Neural crest cell (in vitro differentiated cells): ENCODE measurements around the gene ITGBL1. TPM values are rescaled to one million over a fixed set of nuclear protein-coding genes. Genes with fewer than 3 reads are reported as not detected.
A peak's percentile ranks its signal among the peaks of the same experiment; 100 is the strongest.

Source experiments
- DNase-seq: peaks from one replicate; pipeline ENCODE4 v3.0.0; 2021; ENCODE audit warnings: low read depth, mixed read lengths, low spot score
- H3K27ac Mint-ChIP-seq: one replicate; pipeline ENCODE4 v1.8.0; 2021; ENCODE audit warnings: mild to moderate bottlenecking, mixed read lengths; ENCODE audit not compliant: unreplicated experiment
- H3K27me3 Mint-ChIP-seq: 2 replicates; pipeline ENCODE4 v1.8.0; 2021; ENCODE audit warnings: low read depth, mild to moderate bottlenecking, mixed read lengths
- H3K36me3 Mint-ChIP-seq: 2 replicates; pipeline ENCODE4 v1.8.0; 2021; ENCODE audit warnings: low read depth, mild to moderate bottlenecking, mixed read lengths
- H3K4me1 Mint-ChIP-seq: 2 replicates; pipeline ENCODE4 v1.8.0; 2021; ENCODE audit warnings: mixed read lengths
- H3K4me3 Mint-ChIP-seq: one replicate; pipeline ENCODE4 v1.8.0; 2021; ENCODE audit warnings: mild to moderate bottlenecking, mixed read lengths
- H3K9me3 Mint-ChIP-seq: 2 replicates; pipeline ENCODE4 v1.8.0; 2021; ENCODE audit warnings: mixed read lengths
- CTCF ChIP-seq: fragments of 200-600 bp; sonication (generic); conservative IDR thresholded peaks from 2 replicates; pipeline ENCODE4 v1.5.0; 2021; ENCODE audit warnings: antibody characterized with exemption, mild to moderate bottlenecking
- total RNA-seq: library from RNA; stranded (reverse); gene quantifications from 2 replicates; pipeline ENCODE4 v1.2.1, GENCODE V29; 2021

Gene ITGBL1
- total RNA-seq, 1 donor from 2014 or later, result not detected

GRCh38 chr13:101473458-101473857 lies 21.0 kb downstream of the ITGBL1 start:
- no peaks in the 10 kb centered on the region for H3K27me3 Mint-ChIP-seq
- H3K27ac Mint-ChIP-seq, result no peak overlapping the region
- no peak overlapping the region for H3K4me3 Mint-ChIP-seq
- no peak for TF ChIP-seq CTCF
- no peaks in the 10 kb centered on the region for H3K36me3 Mint-ChIP-seq
- no peaks in the 10 kb centered on the region for H3K4me1 Mint-ChIP-seq
- no peaks in the 10 kb centered on the region for H3K9me3 Mint-ChIP-seq
- no peak for DNase-seq

- H3K27ac Mint-ChIP-seq, result no peak overlapping the region
- no peaks in the 10 kb centered on the region for H3K9me3 Mint-ChIP-seq
- no peaks in the 10 kb centered on the region for H3K4me1 Mint-ChIP-seq
- no peaks in the 10 kb centered on the region for H3K36me3 Mint-ChIP-seq
- TF ChIP-seq CTCF, result peak; percentile 44
- no peak overlapping the region for H3K4me3 Mint-ChIP-seq
- no peaks in the 10 kb centered on the region for H3K27me3 Mint-ChIP-seq
- peak; percentile 6 for DNase-seq
These were observed 22.0 kb downstream of the ITGBL1 start for GRCh38 chr13:101474419-101474957.

GRCh38 chr13:101475536-101475935 lies 23.1 kb downstream of the ITGBL1 start:
- no peaks in the 10 kb centered on the region for H3K27me3 Mint-ChIP-seq
- no peak for TF ChIP-seq CTCF
- peaks cover 3% of the 10 kb centered on the region for H3K9me3 Mint-ChIP-seq
- no peak overlapping the region for H3K27ac Mint-ChIP-seq
- H3K4me3 Mint-ChIP-seq, result no peak overlapping the region
- no peaks in the 10 kb centered on the region for H3K4me1 Mint-ChIP-seq
- no peak for DNase-seq
- no peaks in the 10 kb centered on the region for H3K36me3 Mint-ChIP-seq

GRCh38 chr13:101481421-101481820 lies 28.9 kb downstream of the ITGBL1 start:
- Mint-ChIP-seq H3K4me1 (no peaks in the 10 kb centered on the region), H3K36me3 (no peaks in the 10 kb centered on the region), H3K27ac (no peak overlapping the region), H3K27me3 (no peaks in the 10 kb centered on the region), H3K4me3 (no peak overlapping the region), H3K9me3 (peaks cover 8% of the 10 kb centered on the region)
- no peak for TF ChIP-seq CTCF
- no peak for DNase-seq

- Mint-ChIP-seq H3K9me3 (peaks cover 4% of the 10 kb centered on the region), H3K36me3 (no peaks in the 10 kb centered on the region), H3K27ac (no peak overlapping the region), H3K27me3 (no peaks in the 10 kb centered on the region), H3K4me1 (no peaks in the 10 kb centered on the region), H3K4me3 (no peak overlapping the region)
- DNase-seq, result no peak
- TF ChIP-seq CTCF, result no peak
These were observed 34.4 kb downstream of the ITGBL1 start for GRCh38 chr13:101486708-101487437.
